Neuronal stem cell (in vitro differentiated cells): Measurements from ENCODE around the gene MYO1H.
"Not testable (repeated sequence)": the region's sequence is repeated elsewhere in the genome, so short reads cannot be mapped to it uniquely, and the experiment has no call there.

Experiments
- DNase-seq: peaks from one replicate; pipeline ENCODE4 v3.0.0-alpha.2; 2013; ENCODE audit warnings: low spot score
- H2AFZ ChIP-seq: one replicate; pipeline ENCODE4 v1.6.1; 2013; ENCODE audit warnings: mild to moderate bottlenecking, low read length, inconsistent platforms
- H2AK5ac ChIP-seq: 2 replicates; pipeline ENCODE4 v1.6.1; 2013; ENCODE audit warnings: low read depth, mild to moderate bottlenecking, inconsistent platforms, low read length, moderate library complexity, mixed read lengths
- H2BK120ac ChIP-seq: 2 replicates; pipeline ENCODE4 v1.6.1; 2013; ENCODE audit warnings: low read depth, mild to moderate bottlenecking, inconsistent platforms, low read length, moderate library complexity, mixed read lengths
- H2BK12ac ChIP-seq: one replicate; pipeline ENCODE4 v1.6.1; 2013; ENCODE audit warnings: low read length, inconsistent platforms
- H2BK15ac ChIP-seq: 2 replicates; pipeline ENCODE4 v1.6.1; 2013; ENCODE audit warnings: mild to moderate bottlenecking, low read length, inconsistent platforms, mixed read lengths
- H2BK5ac ChIP-seq: one replicate; pipeline ENCODE4 v1.6.1; 2013; ENCODE audit warnings: inconsistent platforms, mild to moderate bottlenecking, low read length, moderate library complexity
- H3K14ac ChIP-seq: one replicate; pipeline ENCODE4 v1.6.1; 2013; ENCODE audit warnings: low read length, inconsistent platforms
- H3K18ac ChIP-seq: 2 replicates; pipeline ENCODE4 v1.6.1; 2013; ENCODE audit warnings: low read length, inconsistent platforms
- H3K23ac ChIP-seq: 2 replicates; pipeline ENCODE4 v1.6.1; 2013; ENCODE audit warnings: low read depth, mild to moderate bottlenecking, mixed read lengths, low read length, inconsistent platforms; ENCODE audit not compliant: poor library complexity
- H3K27ac ChIP-seq: replicated peaks from 3 replicates; pipeline ENCODE4 v1.5.1; 2013; ENCODE audit warnings: low read length, inconsistent platforms
- H3K27me3 ChIP-seq, 3 experiments: 2 replicates each; pipeline ENCODE4 v1.6.1; 2013; ENCODE audit warnings: low read length in 3 of 3, mild to moderate bottlenecking in 2 of 3, inconsistent platforms in 1 of 3, low read depth in 1 of 3, mixed read lengths in 1 of 3, moderate library complexity in 1 of 3; ENCODE audit not compliant: control insufficient read depth in 3 of 3, insufficient read depth in 3 of 3
- H3K36me3 ChIP-seq, 2 donors: replicated peaks in 1 of 2; 2 replicates each; pipeline ENCODE4 v1.6.1; 2013; ENCODE audit warnings: low read length in 2 of 2; ENCODE audit not compliant: control insufficient read depth in 2 of 2, insufficient read depth in 2 of 2
- H3K4ac ChIP-seq: 2 replicates; pipeline ENCODE4 v1.6.1; 2013; ENCODE audit warnings: inconsistent platforms, mild to moderate bottlenecking, low read length, moderate library complexity
- H3K4me1 ChIP-seq, 2 donors: 1 replicate in 1 of 2; 2 replicates in 1 of 2; pipeline ENCODE4 v1.6.1; 2013; ENCODE audit warnings: low read length in 2 of 2, low read depth in 1 of 2; ENCODE audit not compliant: control insufficient read depth in 2 of 2, insufficient read depth in 1 of 2
- H3K4me2 ChIP-seq: one replicate; pipeline ENCODE4 v1.6.1; 2013; ENCODE audit warnings: mild to moderate bottlenecking, low read length, inconsistent platforms; ENCODE audit not compliant: insufficient read depth, poor library complexity, severe bottlenecking
- H3K4me3 ChIP-seq, 2 donors: 2 replicates each; pipeline ENCODE4 v1.5.1; 2013; ENCODE audit warnings: low read length in 2 of 2, mild to moderate bottlenecking in 2 of 2, inconsistent platforms in 1 of 2, moderate library complexity in 1 of 2
- H3K79me1 ChIP-seq: one replicate; pipeline ENCODE4 v1.6.1; 2013; ENCODE audit warnings: low read depth, mild to moderate bottlenecking, inconsistent platforms, low read length, moderate library complexity
- H3K9ac ChIP-seq: one replicate; pipeline ENCODE4 v1.6.1; 2013; ENCODE audit warnings: mild to moderate bottlenecking, low read depth, low read length, inconsistent platforms; ENCODE audit not compliant: poor library complexity
- H3K9me3 ChIP-seq, 2 donors: replicated peaks in 1 of 2; 2 replicates each; pipeline versions ENCODE3 to v1.6.1; 2013; ENCODE audit warnings: low read length in 2 of 2, mild to moderate bottlenecking in 2 of 2, inconsistent platforms in 1 of 2, low read depth in 1 of 2, mixed read lengths in 1 of 2, moderate library complexity in 1 of 2; ENCODE audit not compliant: control insufficient read depth in 2 of 2, insufficient read depth in 1 of 2
- H4K8ac ChIP-seq: one replicate; pipeline ENCODE4 v1.6.1; 2013; ENCODE audit warnings: low read depth, mild to moderate bottlenecking, inconsistent platforms, low read length, moderate library complexity
- H4K91ac ChIP-seq: one replicate; pipeline ENCODE4 v1.6.1; 2013; ENCODE audit warnings: low read length, low read depth, mild to moderate bottlenecking, inconsistent platforms; ENCODE audit not compliant: poor library complexity
- WGBS, 2 donors: extraction: QIAGEN DNeasy Blood & Tissue Kit; methylation state at CpG; one replicate each; pipeline ENCODE4 v1.1.7; 2013; ENCODE audit warnings: missing lambda C conversion rate in 2 of 2, mixed read lengths in 1 of 2; ENCODE audit not compliant: insufficient read length in 2 of 2, insufficient replicate concordance in 1 of 2; ENCODE audit errors: extremely low coverage in 2 of 2; 5-methylcytosine and 5-hydroxymethylcytosine counted together

The MYO1H gene

GRCh38 chr12:109310247-109311125, 37.2 kb upstream of the MYO1H start:
- no peak for DNase-seq
- no CpG with 5 or more reads among the region's 33 CpGs for WGBS, 2 donors
- no peak overlapping the region for H4K91ac ChIP-seq
- H3K4me1 ChIP-seq: peaks cover 0 to 6% of the 10 kb centered on the region in 2 donors
- peaks cover 10 to 96% (median 52%) of the 10 kb centered on the region in 3 experiments for H3K27me3 ChIP-seq
- peak overlapping the region; percentile 66 for H3K4ac ChIP-seq
- H3K27ac ChIP-seq: no peak overlapping the region
- H3K36me3 ChIP-seq: no peaks in the 10 kb centered on the region
- peak overlapping the region; percentile 67 for H3K18ac ChIP-seq
- H2BK120ac ChIP-seq: peak overlapping the region; percentile 37
- peak overlapping the region; percentile 65 for H3K14ac ChIP-seq
- H3K4me2 ChIP-seq: peak overlapping the region; percentile 98
- no peak overlapping the region for H2BK12ac ChIP-seq
- no peak overlapping the region for H2BK5ac ChIP-seq
- no peak overlapping the region for H4K8ac ChIP-seq
- H2BK15ac ChIP-seq: no peak overlapping the region
- H2AFZ ChIP-seq: peak overlapping the region; percentile 86
- H3K9ac ChIP-seq: peak overlapping the region; percentile 78
- H3K4me3 ChIP-seq: peak overlapping the region; percentile 26 to 80
- no peaks in the 10 kb centered on the region for H3K79me1 ChIP-seq
- no peak overlapping the region for H2AK5ac ChIP-seq
- H3K23ac ChIP-seq: no peak overlapping the region
- H3K9me3 ChIP-seq: no peaks in the 10 kb centered on the region

DNA sequence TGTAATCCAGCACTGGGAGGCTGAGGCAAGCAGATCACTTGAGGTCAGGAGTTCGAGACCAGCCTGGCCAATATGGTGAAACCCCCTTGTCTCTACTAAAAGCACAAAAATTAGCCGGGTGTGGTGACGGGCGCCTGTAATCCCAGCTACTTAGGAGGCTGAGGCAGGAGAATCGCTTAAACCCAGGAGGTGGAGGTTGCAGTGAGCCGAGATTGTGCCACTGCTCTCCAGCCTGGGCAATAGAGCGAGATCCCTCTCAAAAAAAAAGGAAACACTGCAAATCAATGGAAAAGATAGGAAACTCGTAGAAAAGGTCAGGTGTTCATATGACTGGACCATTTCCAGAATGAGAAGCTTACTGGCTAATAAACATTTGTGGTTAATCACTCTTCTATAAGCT, 26.4 kb upstream of the MYO1H start:
- not testable (repeated sequence) for H2BK15ac ChIP-seq, H3K27ac ChIP-seq, H3K23ac ChIP-seq, H2BK120ac ChIP-seq, H3K4me2 ChIP-seq, H4K91ac ChIP-seq, H3K79me1 ChIP-seq, DNase-seq, H3K18ac ChIP-seq, H3K14ac ChIP-seq, H3K9me3 ChIP-seq, H3K4me3 ChIP-seq, H2BK12ac ChIP-seq, H3K9ac ChIP-seq, H2AFZ ChIP-seq, H3K36me3 ChIP-seq, H2AK5ac ChIP-seq, H3K4me1 ChIP-seq, H4K8ac ChIP-seq, H3K4ac ChIP-seq, H2BK5ac ChIP-seq
- peaks cover 0 to 42% (median 0%) of the 10 kb centered on the region in 3 experiments for H3K27me3 ChIP-seq
- WGBS, 2 donors: no CpG with 5 or more reads among the region's 8 CpGs

- Histone ChIP-seq H3K27me3 (peaks cover 0 to 59% (median 0%) of the 10 kb centered on the region in 3 experiments), H3K27ac (no peak overlapping the region)
Measured at GRCh38 chr12:109329003-109329402, 18.7 kb upstream of the MYO1H start.

GRCh38 chr12:109329686-109330085, 18.0 kb upstream of the MYO1H start:
- Histone ChIP-seq H3K23ac (no peak overlapping the region), H3K36me3 (no peaks in the 10 kb centered on the region), H3K27me3 (peaks cover 0 to 59% (median 0%) of the 10 kb centered on the region in 3 experiments), H3K9me3 (no peaks in the 10 kb centered on the region), H2BK15ac (no peak overlapping the region), H4K8ac (no peak overlapping the region), H3K4me1 (peaks cover 0 to 8% of the 10 kb centered on the region in 2 donors), H3K9ac (no peak overlapping the region), H2BK120ac (no peak overlapping the region), H3K27ac (no peak overlapping the region), H2BK5ac (no peak overlapping the region), H2BK12ac (no peak overlapping the region), H3K4ac (no peak overlapping the region), H3K14ac (no peak overlapping the region), H2AFZ (no peak overlapping the region), H3K4me2 (no peak overlapping the region), H3K79me1 (no peaks in the 10 kb centered on the region), H2AK5ac (no peak overlapping the region), H4K91ac (no peak overlapping the region), H3K4me3 (no peak overlapping the region), H3K18ac (no peak overlapping the region)
- no CpG with 5 or more reads among the region's 7 CpGs for WGBS, 2 donors
- no peak for DNase-seq

More at GRCh38 chr12:109329003-109329402, 18.7 kb upstream of the MYO1H start:
- Histone ChIP-seq H3K9ac (no peak overlapping the region), H2AFZ (no peak overlapping the region), H2BK15ac (no peak overlapping the region), H3K4me3 (no peak overlapping the region), H2BK120ac (no peak overlapping the region), H3K4me2 (no peak overlapping the region), H3K36me3 (no peaks in the 10 kb centered on the region), H3K79me1 (no peaks in the 10 kb centered on the region), H3K4ac (no peak overlapping the region), H4K8ac (no peak overlapping the region), H3K14ac (no peak overlapping the region), H3K18ac (no peak overlapping the region), H3K23ac (no peak overlapping the region), H2BK12ac (no peak overlapping the region), H2AK5ac (no peak overlapping the region), H2BK5ac (no peak overlapping the region), H4K91ac (no peak overlapping the region), H3K4me1 (peaks cover 0 to 10% of the 10 kb centered on the region in 2 donors), H3K9me3 (no peaks in the 10 kb centered on the region)
- no CpG with 5 or more reads among the region's 3 CpGs for WGBS, 2 donors
- DNase-seq: no peak
